CD4-positive, CD25-positive, alpha-beta regulatory T cell (primary cell): ENCODE results near the gene BAIAP2L2. TPM values are rescaled to one million over a fixed set of nuclear protein-coding genes. Genes with fewer than 3 reads are reported as not detected.

ENCODE experiments used
- ATAC-seq, 2 donors: fragments of 150-1000 bp; cut with Tn5 transposase; one replicate each; pipeline ENCODE4 v1.10.0; 2021; ENCODE audit warnings: low read depth in 2 of 2, moderate number of reproducible peaks in 2 of 2, moderate library complexity in 1 of 2
- DNase-seq, 3 donors: peaks; one replicate each; pipeline versions ENCODE4 v3.0.0 to v3.0.0-alpha.2; 2012 to 2022; ENCODE audit warnings: mixed read lengths in 1 of 3
- H3K27ac ChIP-seq: one replicate; pipeline ENCODE4 v1.7.0; 2013; ENCODE audit warnings: mild to moderate bottlenecking, low read length; ENCODE audit not compliant: insufficient read depth, poor library complexity, severe bottlenecking
- H3K27me3 ChIP-seq: one replicate; pipeline ENCODE4 v1.7.0; 2013; ENCODE audit warnings: low read length; ENCODE audit not compliant: control insufficient read depth, insufficient read depth
- H3K36me3 ChIP-seq: one replicate; pipeline ENCODE4 v1.7.0; 2013; ENCODE audit warnings: mild to moderate bottlenecking, low read length, moderate library complexity; ENCODE audit not compliant: control insufficient read depth, insufficient read depth
- H3K4me1 ChIP-seq: 2 replicates; pipeline ENCODE4 v1.7.0; 2013; ENCODE audit warnings: mild to moderate bottlenecking, low read length; ENCODE audit not compliant: insufficient read depth, control insufficient read depth, poor library complexity, severe bottlenecking
- H3K4me3 ChIP-seq: one replicate; pipeline ENCODE4 v1.7.0; 2013; ENCODE audit warnings: low read depth, mild to moderate bottlenecking, low read length, moderate library complexity
- H3K9me3 ChIP-seq, 2 experiments: 1 replicate in 1 of 2; 2 replicates in 1 of 2; pipeline ENCODE4 v1.7.0; 2013; ENCODE audit warnings: low read length in 2 of 2, mild to moderate bottlenecking in 1 of 2, moderate library complexity in 1 of 2; ENCODE audit not compliant: control insufficient read depth in 2 of 2
- H3K27ac Mint-ChIP-seq, 3 donors: one replicate each; pipeline ENCODE4 v1.8.0; 2020 to 2022; ENCODE audit warnings: mild to moderate bottlenecking in 3 of 3, mixed read lengths in 3 of 3, moderate library complexity in 2 of 3
- H3K27me3 Mint-ChIP-seq: one replicate; pipeline ENCODE4 v1.8.0; 2022; ENCODE audit warnings: mild to moderate bottlenecking, mixed read lengths
- H3K36me3 Mint-ChIP-seq: one replicate; pipeline ENCODE4 v1.8.0; 2020; ENCODE audit warnings: mixed read lengths
- H3K4me1 Mint-ChIP-seq, 4 donors: one replicate each; pipeline ENCODE4 v1.8.0; 2020 to 2022; ENCODE audit warnings: mixed read lengths in 4 of 4, mild to moderate bottlenecking in 1 of 4
- H3K4me3 Mint-ChIP-seq, 4 donors: one replicate each; pipeline ENCODE4 v1.8.0; 2020 to 2022; ENCODE audit warnings: mild to moderate bottlenecking in 4 of 4, mixed read lengths in 4 of 4, moderate library complexity in 3 of 4
- H3K9me3 Mint-ChIP-seq, 7 donors: one replicate each; pipeline ENCODE4 v1.8.0; 2020 to 2022; ENCODE audit warnings: mixed read lengths in 7 of 7, mild to moderate bottlenecking in 3 of 7, moderate library complexity in 2 of 7
- polyA plus RNA-seq, 4 donors: library from polyadenylated mRNA; unstranded; fragments of 300-500 nt; fragmentation: Illumina TruSeq; gene quantifications; one replicate each; pipeline ENCODE4 v1.2.3, GENCODE V29; 2021
- total RNA-seq: library from RNA; stranded (reverse); gene quantifications from one replicate; pipeline ENCODE4 v1.2.3, GENCODE V29; 2022

The BAIAP2L2 gene
- total and polyA plus RNA-seq, 5 donors from 2014 or later = 1.2 TPM; not detected in 4

GRCh38 chr22:38135133-38135706 is 24.7 kb upstream of the BAIAP2L2 start:
- H3K27ac Mint-ChIP-seq = peak overlapping the region in 1 of 3 donors; percentile 4
- no peaks in the 10 kb centered on the region for H3K4me1 Mint-ChIP-seq
- H3K27me3 Mint-ChIP-seq = no peaks in the 10 kb centered on the region
- H3K9me3 Mint-ChIP-seq = peaks cover 0 to 1% (median 0%) of the 10 kb centered on the region in 7 donors
- ATAC-seq (no peak), DNase-seq (no peak)
- H3K36me3 Mint-ChIP-seq = peaks cover 24% of the 10 kb centered on the region
- Histone ChIP-seq H3K4me1 (no peaks in the 10 kb centered on the region), H3K27me3 (no peaks in the 10 kb centered on the region), H3K9me3 (no peaks in the 10 kb centered on the region), H3K4me3 (no peak overlapping the region), H3K27ac (no peak overlapping the region), H3K36me3 (peaks cover 44% of the 10 kb centered on the region)
- no peak overlapping the region for H3K4me3 Mint-ChIP-seq

GRCh38 chr22:38133331-38133730 is 22.8 kb upstream of the BAIAP2L2 start:
- Histone ChIP-seq H3K27me3 (no peaks in the 10 kb centered on the region), H3K4me1 (no peaks in the 10 kb centered on the region), H3K9me3 (no peaks in the 10 kb centered on the region), H3K4me3 (no peak overlapping the region), H3K36me3 (peaks cover 55% of the 10 kb centered on the region), H3K27ac (no peak overlapping the region)
- Mint-ChIP-seq H3K4me3 (no peak overlapping the region), H3K27me3 (no peaks in the 10 kb centered on the region), H3K36me3 (peaks cover 18% of the 10 kb centered on the region), H3K4me1 (no peaks in the 10 kb centered on the region), H3K9me3 (no peaks in the 10 kb centered on the region), H3K27ac (no peak overlapping the region)
- ATAC-seq (no peak), DNase-seq (no peak)

- Histone ChIP-seq H3K4me1 (no peaks in the 10 kb centered on the region), H3K4me3 (no peak overlapping the region), H3K9me3 (no peaks in the 10 kb centered on the region), H3K36me3 (peaks cover 51% of the 10 kb centered on the region), H3K27me3 (no peaks in the 10 kb centered on the region), H3K27ac (no peak overlapping the region)
- no peaks in the 10 kb centered on the region for H3K9me3 Mint-ChIP-seq
- no peak for ATAC-seq
- no peaks in the 10 kb centered on the region for H3K27me3 Mint-ChIP-seq
- H3K4me3 Mint-ChIP-seq = no peak overlapping the region
- H3K27ac Mint-ChIP-seq = no peak overlapping the region
- peaks cover 18% of the 10 kb centered on the region for H3K36me3 Mint-ChIP-seq
- H3K4me1 Mint-ChIP-seq = no peaks in the 10 kb centered on the region
- no peak for DNase-seq
These were observed 22.3 kb upstream of the BAIAP2L2 start for GRCh38 chr22:38132794-38133193.

GRCh38 chr22:38132136-38132535 is 21.7 kb upstream of the BAIAP2L2 start:
- Histone ChIP-seq H3K9me3 (no peaks in the 10 kb centered on the region), H3K36me3 (peaks cover 47% of the 10 kb centered on the region), H3K4me3 (no peak overlapping the region), H3K4me1 (no peaks in the 10 kb centered on the region), H3K27me3 (no peaks in the 10 kb centered on the region), H3K27ac (no peak overlapping the region)
- Mint-ChIP-seq H3K36me3 (peaks cover 18% of the 10 kb centered on the region), H3K4me3 (peak overlapping the region in 1 of 4 donors; percentile 57), H3K9me3 (no peaks in the 10 kb centered on the region), H3K27me3 (no peaks in the 10 kb centered on the region), H3K4me1 (no peaks in the 10 kb centered on the region), H3K27ac (no peak overlapping the region)
- ATAC-seq (no peak), DNase-seq (no peak)

- H3K27ac Mint-ChIP-seq = no peak overlapping the region
- DNase-seq = no peak
- ATAC-seq = no peak
- Histone ChIP-seq H3K4me1 (no peaks in the 10 kb centered on the region), H3K36me3 (peaks cover 42% of the 10 kb centered on the region), H3K27me3 (no peaks in the 10 kb centered on the region), H3K4me3 (no peak overlapping the region), H3K27ac (no peak overlapping the region), H3K9me3 (no peaks in the 10 kb centered on the region)
- H3K4me1 Mint-ChIP-seq = no peaks in the 10 kb centered on the region
- H3K27me3 Mint-ChIP-seq = no peaks in the 10 kb centered on the region
- H3K36me3 Mint-ChIP-seq = peaks cover 18% of the 10 kb centered on the region
- H3K9me3 Mint-ChIP-seq = no peaks in the 10 kb centered on the region
- no peak overlapping the region for H3K4me3 Mint-ChIP-seq
These were observed 20.9 kb upstream of the BAIAP2L2 start for GRCh38 chr22:38131399-38131798.

- Mint-ChIP-seq H3K9me3 (no peaks in the 10 kb centered on the region), H3K4me1 (no peaks in the 10 kb centered on the region), H3K27me3 (no peaks in the 10 kb centered on the region), H3K27ac (no peak overlapping the region), H3K36me3 (peaks cover 12% of the 10 kb centered on the region), H3K4me3 (no peak overlapping the region)
- Histone ChIP-seq H3K27ac (no peak overlapping the region), H3K27me3 (no peaks in the 10 kb centered on the region), H3K9me3 (no peaks in the 10 kb centered on the region), H3K36me3 (peaks cover 37% of the 10 kb centered on the region), H3K4me3 (no peak overlapping the region), H3K4me1 (no peaks in the 10 kb centered on the region)
- ATAC-seq = no peak
- no peak for DNase-seq
These were observed 19.4 kb upstream of the BAIAP2L2 start for GRCh38 chr22:38129856-38130255.

GRCh38 chr22:38129021-38129420 is 18.5 kb upstream of the BAIAP2L2 start:
- Mint-ChIP-seq H3K27ac (no peak overlapping the region), H3K4me1 (no peaks in the 10 kb centered on the region), H3K27me3 (no peaks in the 10 kb centered on the region), H3K36me3 (peaks cover 9% of the 10 kb centered on the region), H3K4me3 (no peak overlapping the region), H3K9me3 (no peaks in the 10 kb centered on the region)
- no peak for ATAC-seq
- no peak overlapping the region for H3K4me3 ChIP-seq
- H3K4me1 ChIP-seq = no peaks in the 10 kb centered on the region
- H3K9me3 ChIP-seq = no peaks in the 10 kb centered on the region
- DNase-seq = no peak
- H3K27ac ChIP-seq = no peak overlapping the region
- H3K36me3 ChIP-seq = peaks cover 37% of the 10 kb centered on the region
- H3K27me3 ChIP-seq = no peaks in the 10 kb centered on the region

- H3K9me3 ChIP-seq = no peaks in the 10 kb centered on the region
- ATAC-seq (no peak), DNase-seq (no peak)
- Mint-ChIP-seq H3K36me3 (peaks cover 9% of the 10 kb centered on the region), H3K27me3 (no peaks in the 10 kb centered on the region), H3K9me3 (no peaks in the 10 kb centered on the region), H3K4me1 (no peaks in the 10 kb centered on the region), H3K4me3 (no peak overlapping the region), H3K27ac (no peak overlapping the region)
- no peaks in the 10 kb centered on the region for H3K27me3 ChIP-seq
- no peak overlapping the region for H3K4me3 ChIP-seq
- H3K36me3 ChIP-seq = peaks cover 32% of the 10 kb centered on the region
- H3K4me1 ChIP-seq = no peaks in the 10 kb centered on the region
- H3K27ac ChIP-seq = no peak overlapping the region
These were observed 17.4 kb upstream of the BAIAP2L2 start for GRCh38 chr22:38127869-38128268.
